Loucy (cell line): ENCODE data around the gene MACC1.
"Not testable (repeated sequence)": the region's sequence is repeated elsewhere in the genome, so short reads cannot be mapped to it uniquely, and the experiment has no call there.

Experiments
- H2AFZ ChIP-seq: fragments of 200-600 bp; sonication (generic); 2 replicates; pipeline ENCODE4 v1.6.0; 2016; ENCODE audit warnings: antibody characterized with exemption, mild to moderate bottlenecking, low read length, moderate library complexity
- H3F3A ChIP-seq: fragments of 200-600 bp; 2 replicates; pipeline ENCODE4 v1.6.0; 2016; ENCODE audit warnings: antibody characterized with exemption, low read depth, mild to moderate bottlenecking
- H3K27me3 ChIP-seq: fragments of 200-600 bp; sonication (generic); 2 replicates; pipeline ENCODE4 v1.6.1; 2014; ENCODE audit warnings: low read length, mild to moderate bottlenecking; ENCODE audit not compliant: insufficient read depth, poor library complexity, severe bottlenecking
- H3K36me3 ChIP-seq: fragments of 200-600 bp; sonication (generic); 2 replicates; pipeline ENCODE4 v1.6.1; 2016; ENCODE audit warnings: low read length; ENCODE audit not compliant: insufficient read depth
- H3K4me1 ChIP-seq: fragments of 200-600 bp; sonication (generic); 2 replicates; pipeline ENCODE4 v1.5.1; 2014; ENCODE audit warnings: low read length, mild to moderate bottlenecking; ENCODE audit not compliant: insufficient read depth, poor library complexity, severe bottlenecking
- H3K4me2 ChIP-seq: fragments of 200-600 bp; sonication (generic); 2 replicates; pipeline ENCODE4 v1.6.0; 2014; ENCODE audit warnings: antibody characterized with exemption, low read length, low read depth, mild to moderate bottlenecking; ENCODE audit not compliant: poor library complexity, severe bottlenecking
- H3K4me3 ChIP-seq: fragments of 200-600 bp; sonication (generic); 2 replicates; pipeline ENCODE4 v1.5.1; 2014; ENCODE audit warnings: low read length, mild to moderate bottlenecking, mixed read lengths; ENCODE audit not compliant: poor library complexity, severe bottlenecking
- H3K79me2 ChIP-seq: fragments of 200-600 bp; sonication (generic); 2 replicates; pipeline ENCODE4 v1.6.1; 2014; ENCODE audit warnings: low read length; ENCODE audit not compliant: insufficient read depth
- H3K9ac ChIP-seq: fragments of 200-600 bp; sonication (generic); 2 replicates; pipeline ENCODE4 v1.6.0; 2014; ENCODE audit warnings: mild to moderate bottlenecking, low read depth, low read length, moderate library complexity; ENCODE audit not compliant: poor library complexity, severe bottlenecking
- H3K9me2 ChIP-seq: fragments of 200-600 bp; sonication (generic); replicated peaks from 2 replicates; pipeline ENCODE4 v1.6.1; 2016; ENCODE audit warnings: low read depth, low read length, mixed read lengths
- H3K9me3 ChIP-seq: fragments of 200-600 bp; sonication (generic); 2 replicates; pipeline ENCODE4 v1.6.1; 2014; ENCODE audit warnings: mild to moderate bottlenecking, antibody characterized with exemption, low read length, low read depth; ENCODE audit not compliant: insufficient read depth
- H4K20me1 ChIP-seq: fragments of 200-600 bp; sonication (generic); 2 replicates; pipeline ENCODE4 v1.6.0; 2014; ENCODE audit warnings: antibody characterized with exemption, low read length, mild to moderate bottlenecking; ENCODE audit not compliant: insufficient read depth, poor library complexity, severe bottlenecking
- CTCF ChIP-seq: fragments of 200-600 bp; sonication (generic); conservative IDR thresholded peaks from 2 replicates; pipeline ENCODE4 v1.5.1; 2014; ENCODE audit warnings: mild to moderate bottlenecking, antibody characterized with exemption, low read length
- EZH2phosphoT487 ChIP-seq: fragments of 200-600 bp; IDR thresholded peaks from 2 replicates; pipeline ENCODE4 v1.6.1; 2018; ENCODE audit warnings: antibody characterized with exemption, mild to moderate bottlenecking, moderate library complexity, borderline replicate concordance

MACC1 gene

GRCh38 chr7:20128001-20128400 is 89.2 kb downstream of the MACC1 start:
- H3K4me2 ChIP-seq = no peak overlapping the region
- H3K9me3 ChIP-seq = no peaks in the 10 kb centered on the region
- no peaks in the 10 kb centered on the region for H3K36me3 ChIP-seq
- H3K9me2 ChIP-seq = no peaks in the 10 kb centered on the region
- H4K20me1 ChIP-seq = no peaks in the 10 kb centered on the region
- H3K79me2 ChIP-seq = no peaks in the 10 kb centered on the region
- no peak overlapping the region for H3K4me3 ChIP-seq
- no peak overlapping the region for H3K9ac ChIP-seq
- H2AFZ ChIP-seq = no peak overlapping the region
- H3K4me1 ChIP-seq = peaks cover 5% of the 10 kb centered on the region
- H3F3A ChIP-seq = no peaks in the 10 kb centered on the region
- TF ChIP-seq EZH2phosphoT487 = no peak
- no peak for TF ChIP-seq CTCF
- H3K27me3 ChIP-seq = no peaks in the 10 kb centered on the region

- not testable (repeated sequence) for H3K4me1 ChIP-seq, H3K36me3 ChIP-seq, H4K20me1 ChIP-seq, H3K4me3 ChIP-seq, H3K9ac ChIP-seq, H2AFZ ChIP-seq, H3F3A ChIP-seq, H3K4me2 ChIP-seq, H3K9me3 ChIP-seq, H3K9me2 ChIP-seq, H3K79me2 ChIP-seq, H3K27me3 ChIP-seq
These were observed 91.1 kb downstream of the MACC1 start for GRCh38 chr7:20126060-20126459.

GRCh38 chr7:20124087-20124486 is 93.1 kb downstream of the MACC1 start:
- H3K4me1 ChIP-seq, H4K20me1 ChIP-seq, H2AFZ ChIP-seq, H3F3A ChIP-seq, H3K27me3 ChIP-seq, H3K9ac ChIP-seq, H3K9me2 ChIP-seq, H3K79me2 ChIP-seq, H3K36me3 ChIP-seq, H3K4me3 ChIP-seq, H3K4me2 ChIP-seq, H3K9me3 ChIP-seq: not testable (repeated sequence)

GRCh38 chr7:20122653-20123316 is 94.4 kb downstream of the MACC1 start:
- H3F3A ChIP-seq, H3K9me3 ChIP-seq, H3K9me2 ChIP-seq, H3K27me3 ChIP-seq, H2AFZ ChIP-seq, H3K4me3 ChIP-seq, H3K9ac ChIP-seq, H3K79me2 ChIP-seq, H4K20me1 ChIP-seq, H3K4me2 ChIP-seq, H3K4me1 ChIP-seq, H3K36me3 ChIP-seq: not testable (repeated sequence)

- Histone ChIP-seq H3K9ac (no peak overlapping the region), H2AFZ (no peak overlapping the region), H3F3A (no peaks in the 10 kb centered on the region), H3K4me3 (no peak overlapping the region), H3K4me2 (no peak overlapping the region), H3K27me3 (no peaks in the 10 kb centered on the region), H3K79me2 (no peaks in the 10 kb centered on the region), H3K9me3 (no peaks in the 10 kb centered on the region), H3K36me3 (no peaks in the 10 kb centered on the region), H3K9me2 (no peaks in the 10 kb centered on the region), H4K20me1 (no peaks in the 10 kb centered on the region), H3K4me1 (no peaks in the 10 kb centered on the region)
- TF ChIP-seq CTCF (no peak), EZH2phosphoT487 (no peak)
These were observed 95.1 kb downstream of the MACC1 start for GRCh38 chr7:20122073-20122472.
